Esophagus mucosa (tissue), 1 donor: ENCODE measurements around the gene PABPN1L. TPM values are rescaled to one million over a fixed set of nuclear protein-coding genes. Genes with fewer than 3 reads are reported as not detected.
"Not testable (repeated sequence)": the region's sequence is repeated elsewhere in the genome, so short reads cannot be mapped to it uniquely, and the experiment has no call there.

Source experiments
- ATAC-seq: fragments of 200-7000 bp; cut with Tn5 transposase; one replicate; pipeline ENCODE4 v1.9.1; 2020
- total RNA-seq: library from RNA; stranded (reverse); gene quantifications from one replicate; pipeline ENCODE4 v1.2.4, GENCODE V29; 2023
- donor health status: DM: yes; HTN: yes; CAD: no.

PABPN1L gene
- total RNA-seq, 1 donor from 2014 or later = not detected

GRCh38 chr16:88900662-88901052 is 34.2 kb upstream of the PABPN1L start:
- ATAC-seq = no peak

GRCh38 chr16:88899901-88900661 is 33.6 kb upstream of the PABPN1L start:
- ATAC-seq = no peak

- ATAC-seq = no peak
These were observed 31.4 kb upstream of the PABPN1L start for GRCh38 chr16:88897696-88898425.

GRCh38 chr16:88896238-88897070 is 30.0 kb upstream of the PABPN1L start:
- ATAC-seq = no peak

GRCh38 chr16:88895335-88895734 is 28.9 kb upstream of the PABPN1L start:
- ATAC-seq = no peak

GRCh38 chr16:88894681-88895300 is 28.3 kb upstream of the PABPN1L start:
- no peak for ATAC-seq

- not testable (repeated sequence) for ATAC-seq
These were observed 27.8 kb upstream of the PABPN1L start for GRCh38 chr16:88894266-88894665.

- peak; percentile 66 for ATAC-seq
These were observed 26.9 kb upstream of the PABPN1L start for GRCh38 chr16:88893127-88893968.

GRCh38 chr16:88892065-88892464 is 25.6 kb upstream of the PABPN1L start:
- no peak for ATAC-seq

- no peak for ATAC-seq
These were observed 24.6 kb upstream of the PABPN1L start for GRCh38 chr16:88891083-88891482.

- not testable (repeated sequence) for ATAC-seq
These were observed 23.4 kb upstream of the PABPN1L start for GRCh38 chr16:88889702-88890352.

GRCh38 chr16:88888461-88889387 is 22.3 kb upstream of the PABPN1L start:
- no peak for ATAC-seq

- ATAC-seq = no peak
These were observed 21.6 kb upstream of the PABPN1L start for GRCh38 chr16:88888057-88888456.

- no peak for ATAC-seq
These were observed 20.5 kb upstream of the PABPN1L start for GRCh38 chr16:88886845-88887521.

- no peak for ATAC-seq
These were observed 20.0 kb upstream of the PABPN1L start for GRCh38 chr16:88886420-88886844.

- no peak for ATAC-seq
These were observed 19.3 kb upstream of the PABPN1L start for GRCh38 chr16:88885693-88886280.

- no peak for ATAC-seq
These were observed 18.3 kb upstream of the PABPN1L start for GRCh38 chr16:88884569-88885271.

GRCh38 chr16:88883946-88884345 is 17.5 kb upstream of the PABPN1L start:
- ATAC-seq = no peak
